ENCODE measurements around the gene MYO3A. TPM values are rescaled to one million over a fixed set of nuclear protein-coding genes. Genes with fewer than 3 reads are reported as not detected.

The MYO3A gene
- total RNA-seq, 4 donors from 2014 or later: 0.21 to 0.39 (median 0.22) TPM; not detected in 1

DNA sequence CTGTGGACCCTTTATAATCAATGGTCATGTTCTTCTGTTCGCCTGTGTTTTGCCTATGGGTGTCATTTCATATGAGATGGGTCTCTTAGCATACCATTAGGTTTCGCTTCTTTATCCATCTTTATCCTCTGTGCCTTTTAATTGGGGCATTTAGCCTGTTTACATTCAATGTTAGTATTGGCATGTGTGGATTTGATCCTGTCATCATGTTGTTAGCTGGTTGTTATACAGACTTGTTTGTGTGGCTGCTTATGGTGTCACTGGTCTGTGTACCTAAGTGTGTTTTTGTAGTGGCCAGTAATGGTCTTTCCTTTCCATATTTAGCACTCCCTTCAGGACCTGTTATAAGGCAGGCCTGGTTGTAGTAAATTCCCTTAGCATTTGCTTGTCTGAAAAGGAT, 90.3 kb downstream of the MYO3A start:
- no peaks in the 10 kb centered on the region for H3K27me3 ChIP-seq
- whole genome bisulfite sequencing, 2 donors: 62 to 67% methylated on average over 2 of the region's 2 CpGs

DNA sequence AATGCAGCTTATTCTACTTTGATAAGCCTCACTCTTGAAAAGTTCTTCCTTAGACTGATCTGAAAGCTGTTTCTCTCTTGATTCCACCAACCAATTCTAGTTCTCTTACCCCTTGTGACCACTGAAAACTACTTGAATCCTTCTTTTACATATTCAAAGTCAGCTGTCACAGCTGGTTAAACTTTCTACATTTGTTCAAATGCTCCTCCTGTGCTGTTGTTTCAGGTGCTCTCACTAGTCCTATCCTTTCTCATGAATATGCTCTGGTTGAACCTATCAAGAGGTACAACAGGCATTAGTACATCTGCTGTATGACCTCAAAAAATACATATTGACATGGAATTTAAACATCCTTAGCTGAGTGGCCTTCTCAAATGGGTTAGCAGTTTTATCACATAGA, 91.5 kb downstream of the MYO3A start:
- no peak for DNase-seq (ENCODE audit: low spot score in 2 of 2)
- Histone ChIP-seq H3K4me3 (no peak overlapping the region), H3K9me3 (no peaks in the 10 kb centered on the region), H3K27me3 (no peaks in the 10 kb centered on the region), H3K4me1 (no peaks in the 10 kb centered on the region), H3K36me3 (no peaks in the 10 kb centered on the region), H3K27ac (no peak overlapping the region)
- TF ChIP-seq POLR2A (IDR thresholded peaks at IDR 0.05) (no peak), EP300 (IDR thresholded peaks at IDR 0.05) (no peak)
- TF ChIP-seq, protein P1, sequence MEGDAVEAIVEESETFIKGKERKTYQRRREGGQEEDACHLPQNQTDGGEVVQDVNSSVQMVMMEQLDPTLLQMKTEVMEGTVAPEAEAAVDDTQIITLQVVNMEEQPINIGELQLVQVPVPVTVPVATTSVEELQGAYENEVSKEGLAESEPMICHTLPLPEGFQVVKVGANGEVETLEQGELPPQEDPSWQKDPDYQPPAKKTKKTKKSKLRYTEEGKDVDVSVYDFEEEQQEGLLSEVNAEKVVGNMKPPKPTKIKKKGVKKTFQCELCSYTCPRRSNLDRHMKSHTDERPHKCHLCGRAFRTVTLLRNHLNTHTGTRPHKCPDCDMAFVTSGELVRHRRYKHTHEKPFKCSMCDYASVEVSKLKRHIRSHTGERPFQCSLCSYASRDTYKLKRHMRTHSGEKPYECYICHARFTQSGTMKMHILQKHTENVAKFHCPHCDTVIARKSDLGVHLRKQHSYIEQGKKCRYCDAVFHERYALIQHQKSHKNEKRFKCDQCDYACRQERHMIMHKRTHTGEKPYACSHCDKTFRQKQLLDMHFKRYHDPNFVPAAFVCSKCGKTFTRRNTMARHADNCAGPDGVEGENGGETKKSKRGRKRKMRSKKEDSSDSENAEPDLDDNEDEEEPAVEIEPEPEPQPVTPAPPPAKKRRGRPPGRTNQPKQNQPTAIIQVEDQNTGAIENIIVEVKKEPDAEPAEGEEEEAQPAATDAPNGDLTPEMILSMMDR (IDR thresholded peaks at IDR 0.05): no peak

More for the DNA sequence above, 90.3 kb downstream of the MYO3A start:
- H3K27ac ChIP-seq: no peak overlapping the region
- no peaks in the 10 kb centered on the region for H3K36me3 ChIP-seq
- no peak for DNase-seq (ENCODE audit: low spot score in 2 of 2)
- H3K4me1 ChIP-seq: no peaks in the 10 kb centered on the region
- H3K9me3 ChIP-seq: no peaks in the 10 kb centered on the region
- TF ChIP-seq, protein P1 (IDR thresholded peaks at IDR 0.05): no peak
- no peak overlapping the region for H3K4me3 ChIP-seq

DNA sequence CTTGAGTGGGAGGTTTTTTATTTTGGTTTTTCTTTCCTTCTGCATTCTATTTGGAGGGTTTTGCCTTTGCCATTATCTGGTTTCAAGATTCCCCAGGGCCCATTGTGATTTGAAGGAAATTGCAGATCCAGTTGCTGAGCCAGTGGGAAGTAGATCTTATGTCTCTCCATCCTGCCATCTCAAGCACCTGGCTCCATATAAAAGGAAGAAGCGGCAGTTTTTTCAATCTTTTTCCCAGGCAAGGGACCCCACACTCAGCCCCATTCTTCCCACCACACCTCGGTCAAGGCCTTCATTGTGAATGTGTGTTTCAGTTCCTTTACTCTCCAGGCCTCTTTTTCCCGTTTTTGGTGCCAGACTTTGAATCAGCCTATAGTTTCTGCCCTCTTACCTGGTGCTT, 95.8 kb downstream of the MYO3A start:
- H3K9me3 ChIP-seq: no peaks in the 10 kb centered on the region
- H3K36me3 ChIP-seq: no peaks in the 10 kb centered on the region
- DNase-seq (ENCODE audit: low spot score in 2 of 2): no peak
- WGBS, 2 donors: 66 to 77% methylated on average over 3 of the region's 3 CpGs
- no peak overlapping the region for H3K27ac ChIP-seq
- no peak for TF ChIP-seq EP300 (IDR thresholded peaks at IDR 0.05)
- no peak for TF ChIP-seq POLR2A (IDR thresholded peaks at IDR 0.05)
- TF ChIP-seq, protein P1 (IDR thresholded peaks at IDR 0.05): no peak
- H3K27me3 ChIP-seq: no peaks in the 10 kb centered on the region
- no peaks in the 10 kb centered on the region for H3K4me1 ChIP-seq
- no peak overlapping the region for H3K4me3 ChIP-seq

DNA sequence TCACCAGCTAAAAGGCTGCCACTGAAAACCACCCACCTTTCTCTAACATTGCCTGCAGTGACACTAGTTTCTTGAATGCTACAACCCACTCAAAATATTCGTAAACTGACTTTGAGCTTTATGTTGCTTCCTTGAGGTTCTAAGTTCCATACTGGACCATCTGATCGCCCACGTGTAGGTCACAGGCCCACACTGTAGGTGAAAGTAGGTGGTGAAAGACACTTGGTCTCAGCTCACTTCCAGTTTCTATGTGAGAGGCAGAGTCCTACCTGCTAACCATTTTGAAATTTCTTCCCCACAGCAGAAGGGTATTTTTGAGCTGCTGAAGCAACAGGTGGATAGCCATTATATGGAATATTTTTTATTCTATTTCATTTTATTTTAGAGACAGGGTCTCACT, 97.3 kb downstream of the MYO3A start:
- TF ChIP-seq POLR2A (IDR thresholded peaks at IDR 0.05): no peak
- no peak for TF ChIP-seq EP300 (IDR thresholded peaks at IDR 0.05)
- TF ChIP-seq, protein P1 (IDR thresholded peaks at IDR 0.05): no peak
- no peaks in the 10 kb centered on the region for H3K27me3 ChIP-seq
- no peak overlapping the region for H3K27ac ChIP-seq
- H3K9me3 ChIP-seq: no peaks in the 10 kb centered on the region
- WGBS, 2 donors: 90 to 92% methylated on average over 3 of the region's 3 CpGs
- no peak for DNase-seq (ENCODE audit: low spot score in 2 of 2)
- H3K4me3 ChIP-seq: no peak overlapping the region
- H3K4me1 ChIP-seq: no peaks in the 10 kb centered on the region
- no peaks in the 10 kb centered on the region for H3K36me3 ChIP-seq

DNA sequence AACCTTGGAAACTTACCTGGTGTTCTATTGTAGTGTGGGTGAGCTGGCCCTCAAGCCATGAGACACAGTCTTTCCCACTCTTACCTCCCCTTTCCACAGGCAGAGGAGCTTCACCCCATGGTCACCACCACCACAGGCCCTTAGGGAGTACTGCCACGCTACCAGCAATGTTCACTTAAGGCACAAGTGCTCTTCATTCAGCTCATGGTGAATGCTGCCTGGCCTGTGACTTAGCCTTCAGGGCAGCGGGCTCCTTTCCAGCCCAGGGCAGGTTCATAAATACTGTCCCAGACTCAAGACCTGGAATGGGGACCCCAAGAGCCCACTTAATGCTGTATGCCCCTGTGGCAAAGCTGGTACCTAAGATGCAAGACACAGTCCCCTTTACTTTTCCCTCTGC, 109.4 kb downstream of the MYO3A start:
- 94 to 96% methylated on average over 2 of the region's 2 CpGs for WGBS, 2 donors
- DNase-seq (ENCODE audit: low spot score in 2 of 2): no peak
- Histone ChIP-seq H3K4me3 (no peak overlapping the region), H3K36me3 (no peaks in the 10 kb centered on the region), H3K27ac (no peak overlapping the region), H3K27me3 (no peaks in the 10 kb centered on the region), H3K4me1 (peaks cover 0 to 5% (median 0%) of the 10 kb centered on the region in 4 donors), H3K9me3 (no peaks in the 10 kb centered on the region)
- no peak for TF ChIP-seq EP300 (IDR thresholded peaks at IDR 0.05)
- TF ChIP-seq, protein P1 (IDR thresholded peaks at IDR 0.05): no peak
- TF ChIP-seq POLR2A (IDR thresholded peaks at IDR 0.05): no peak

All from tibial nerve (tissue), 4 donors.